Neutrophil (primary cell): Measurements from ENCODE around the gene S1PR1.

Experiments
- H3K27ac ChIP-seq: fragments of 200-600 bp; sonication (generic); 2 replicates; pipeline ENCODE4 v1.5.1; 2016; ENCODE audit warnings: mild to moderate bottlenecking, moderate library complexity
- H3K27me3 ChIP-seq: fragments of 200-600 bp; sonication (generic); 2 replicates; pipeline ENCODE4 v1.6.0; 2016; ENCODE audit warnings: mild to moderate bottlenecking
- H3K36me3 ChIP-seq: fragments of 200-600 bp; sonication (generic); 2 replicates; pipeline ENCODE4 v1.5.1; 2017
- H3K4me1 ChIP-seq, 2 experiments: fragments of 200-600 bp in 1 of 2; sonication (generic) in 1 of 2; 1 replicate in 1 of 2; 2 replicates in 1 of 2; pipeline versions ENCODE4 v1.5.1 to v1.6.1; 2013 to 2016; ENCODE audit warnings: low read depth in 1 of 2, low read length in 1 of 2, mild to moderate bottlenecking in 1 of 2, moderate library complexity in 1 of 2; ENCODE audit not compliant: control insufficient read depth in 1 of 2, insufficient read depth in 1 of 2
- H3K4me3 ChIP-seq, 2 experiments: fragments of 200-600 bp in 1 of 2; sonication (generic) in 1 of 2; 1 replicate in 1 of 2; 2 replicates in 1 of 2; pipeline ENCODE4 v1.5.1; 2013 to 2016; ENCODE audit warnings: low read depth in 1 of 2, low read length in 1 of 2, mild to moderate bottlenecking in 1 of 2, moderate library complexity in 1 of 2
- H3K9me3 ChIP-seq: fragments of 200-600 bp; sonication (generic); 2 replicates; pipeline ENCODE4 v1.5.1; 2016
- CTCF ChIP-seq: fragments of 200-600 bp; sonication (generic); IDR thresholded peaks from 2 replicates; pipeline ENCODE4 v1.5.1; 2016; ENCODE audit warnings: antibody characterized with exemption

S1PR1 gene

GRCh38 chr1:101262060-101262459, 25.2 kb downstream of the S1PR1 start:
- no peak for TF ChIP-seq CTCF
- H3K27ac ChIP-seq = no peak overlapping the region
- no peaks in the 10 kb centered on the region for H3K9me3 ChIP-seq
- no peaks in the 10 kb centered on the region for H3K36me3 ChIP-seq
- H3K4me1 ChIP-seq = peaks cover 22 to 33% of the 10 kb centered on the region in 2 experiments
- no peak overlapping the region for H3K4me3 ChIP-seq
- H3K27me3 ChIP-seq = no peaks in the 10 kb centered on the region

- no peak for TF ChIP-seq CTCF
- peak overlapping the region; percentile 1 for H3K27ac ChIP-seq
- no peaks in the 10 kb centered on the region for H3K36me3 ChIP-seq
- no peaks in the 10 kb centered on the region for H3K9me3 ChIP-seq
- H3K27me3 ChIP-seq = no peaks in the 10 kb centered on the region
- peaks cover 21 to 30% of the 10 kb centered on the region in 2 experiments for H3K4me1 ChIP-seq
- no peak overlapping the region for H3K4me3 ChIP-seq
These were observed 26.0 kb downstream of the S1PR1 start for GRCh38 chr1:101262630-101263348.

- TF ChIP-seq CTCF = no peak
- Histone ChIP-seq H3K27me3 (no peaks in the 10 kb centered on the region), H3K4me1 (peaks cover 18 to 25% of the 10 kb centered on the region in 2 experiments), H3K27ac (no peak overlapping the region), H3K4me3 (no peak overlapping the region), H3K36me3 (no peaks in the 10 kb centered on the region), H3K9me3 (no peaks in the 10 kb centered on the region)
These were observed 27.9 kb downstream of the S1PR1 start for GRCh38 chr1:101264697-101265096.

GRCh38 chr1:101265684-101266083, 28.9 kb downstream of the S1PR1 start:
- Histone ChIP-seq H3K4me3 (no peak overlapping the region), H3K27ac (no peak overlapping the region), H3K27me3 (no peaks in the 10 kb centered on the region), H3K9me3 (no peaks in the 10 kb centered on the region), H3K36me3 (no peaks in the 10 kb centered on the region), H3K4me1 (peaks cover 18% of the 10 kb centered on the region in 2 experiments)
- TF ChIP-seq CTCF = no peak

GRCh38 chr1:101267082-101267481, 30.3 kb downstream of the S1PR1 start:
- H3K36me3 ChIP-seq = no peaks in the 10 kb centered on the region
- H3K9me3 ChIP-seq = no peaks in the 10 kb centered on the region
- peaks cover 11 to 14% of the 10 kb centered on the region in 2 experiments for H3K4me1 ChIP-seq
- H3K4me3 ChIP-seq = no peak overlapping the region
- TF ChIP-seq CTCF = no peak
- H3K27ac ChIP-seq = no peak overlapping the region
- no peaks in the 10 kb centered on the region for H3K27me3 ChIP-seq
